Astrocyte (in vitro differentiated cells and primary cell): ENCODE data around the gene GDF2. TPM values are rescaled to one million over a fixed set of nuclear protein-coding genes. Genes with fewer than 3 reads are reported as not detected.

Experiments used
- DNase-seq: peaks from one replicate; pipeline ENCODE4 v3.0.0-alpha.2; 2010; ENCODE audit warnings: low read depth
- FAIRE-seq: peaks from 2 replicates; lab custom pipeline; 2011; peaks lifted over from hg19 to GRCh38; lab: Jason Lieb, UNC
- H2AFZ ChIP-seq: 2 replicates; pipeline ENCODE4 v1.6.0; 2012; ENCODE audit warnings: low read depth, low read length, inconsistent platforms
- H3K27ac ChIP-seq: 2 replicates; pipeline ENCODE4 v1.5.1; 2011; ENCODE audit warnings: low read depth, low read length, inconsistent platforms
- H3K27me3 ChIP-seq: 2 replicates; pipeline ENCODE4 v1.6.0; 2011; ENCODE audit warnings: low read length, inconsistent platforms; ENCODE audit not compliant: insufficient read depth
- H3K36me3 ChIP-seq: 2 replicates; pipeline ENCODE4 v1.5.1; 2011; ENCODE audit warnings: low read length, inconsistent platforms; ENCODE audit not compliant: insufficient read depth
- H3K4me1 ChIP-seq: 2 replicates; pipeline ENCODE4 v1.5.1; 2011; ENCODE audit warnings: low read length, inconsistent platforms; ENCODE audit not compliant: insufficient read depth
- H3K4me2 ChIP-seq: 2 replicates; pipeline ENCODE4 v1.6.0; 2012; ENCODE audit warnings: low read length, inconsistent platforms
- H3K4me3 ChIP-seq: 2 replicates; pipeline ENCODE4 v1.5.1; 2011; ENCODE audit warnings: low read depth, mild to moderate bottlenecking, low read length, inconsistent platforms; ENCODE audit not compliant: insufficient read depth
- H3K79me2 ChIP-seq: 2 replicates; pipeline ENCODE4 v1.6.0; 2012; ENCODE audit warnings: mild to moderate bottlenecking, low read length, inconsistent platforms; ENCODE audit not compliant: insufficient read depth
- H3K9ac ChIP-seq: 2 replicates; pipeline ENCODE4 v1.6.0; 2012; ENCODE audit warnings: mild to moderate bottlenecking, low read length, inconsistent platforms
- H3K9me3 ChIP-seq: 2 replicates; pipeline ENCODE4 v1.5.1; 2012; ENCODE audit warnings: low read depth, mild to moderate bottlenecking, low read length, inconsistent platforms; ENCODE audit not compliant: insufficient read depth
- H4K20me1 ChIP-seq: 2 replicates; pipeline ENCODE4 v1.6.0; 2012; ENCODE audit warnings: low read length, inconsistent platforms; ENCODE audit not compliant: insufficient read depth
- H3K27ac Mint-ChIP-seq: one replicate; pipeline ENCODE4 v1.8.0; 2021; ENCODE audit warnings: mild to moderate bottlenecking, mixed read lengths; ENCODE audit not compliant: unreplicated experiment
- H3K27me3 Mint-ChIP-seq: one replicate; pipeline ENCODE4 v1.8.0; 2021; ENCODE audit warnings: low read depth, mixed read lengths; ENCODE audit not compliant: unreplicated experiment
- H3K36me3 Mint-ChIP-seq: one replicate; pipeline ENCODE4 v1.8.0; 2021; ENCODE audit warnings: low read depth, mixed read lengths; ENCODE audit not compliant: unreplicated experiment
- H3K4me1 Mint-ChIP-seq: one replicate; pipeline ENCODE4 v1.8.0; 2021; ENCODE audit warnings: low read depth, mixed read lengths; ENCODE audit not compliant: unreplicated experiment
- H3K4me3 Mint-ChIP-seq: one replicate; pipeline ENCODE4 v1.8.0; 2021; ENCODE audit warnings: mild to moderate bottlenecking, moderate library complexity, mixed read lengths; ENCODE audit not compliant: unreplicated experiment
- H3K9me3 Mint-ChIP-seq: one replicate; pipeline ENCODE4 v1.8.0; 2021; ENCODE audit warnings: mild to moderate bottlenecking, mixed read lengths; ENCODE audit not compliant: unreplicated experiment
- CTCF ChIP-seq: IDR thresholded peaks from 2 replicates; pipeline ENCODE4 v1.5.1; 2011; ENCODE audit warnings: low read depth, mild to moderate bottlenecking, inconsistent platforms, low read length, moderate library complexity; ENCODE audit not compliant: insufficient read depth
- EZH2 ChIP-seq: IDR thresholded peaks from 2 replicates; pipeline ENCODE4 v1.6.1; 2012; ENCODE audit warnings: mild to moderate bottlenecking, low read length, inconsistent platforms; ENCODE audit not compliant: insufficient read depth
- total RNA-seq: library from RNA; stranded (reverse); gene quantifications from 2 replicates; pipeline ENCODE4 v1.2.1, GENCODE V29; 2021

Gene GDF2
- total RNA-seq, 1 donor from 2014 or later, result not detected

DNA sequence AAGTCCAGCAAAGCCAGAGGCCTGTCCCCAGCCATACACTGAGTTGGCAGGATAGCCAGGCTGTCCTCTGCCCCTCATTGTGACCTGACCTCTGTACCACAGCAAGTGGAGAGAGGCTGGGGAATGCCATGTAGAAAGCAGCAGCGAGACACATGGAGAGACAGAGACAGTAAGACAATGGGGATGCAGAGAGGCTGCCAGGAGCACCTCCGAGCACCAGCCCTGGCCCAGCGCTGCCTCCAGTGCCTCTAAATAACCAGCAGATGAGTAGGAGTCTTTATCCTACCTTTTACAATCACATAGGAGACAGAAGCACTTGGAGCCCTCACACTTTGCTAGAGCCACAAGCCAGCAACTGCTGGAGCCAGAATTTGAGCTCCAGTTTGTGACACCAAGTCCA is 8.1 kb downstream of the GDF2 start:
- no peak overlapping the region for H3K27ac ChIP-seq

DNA sequence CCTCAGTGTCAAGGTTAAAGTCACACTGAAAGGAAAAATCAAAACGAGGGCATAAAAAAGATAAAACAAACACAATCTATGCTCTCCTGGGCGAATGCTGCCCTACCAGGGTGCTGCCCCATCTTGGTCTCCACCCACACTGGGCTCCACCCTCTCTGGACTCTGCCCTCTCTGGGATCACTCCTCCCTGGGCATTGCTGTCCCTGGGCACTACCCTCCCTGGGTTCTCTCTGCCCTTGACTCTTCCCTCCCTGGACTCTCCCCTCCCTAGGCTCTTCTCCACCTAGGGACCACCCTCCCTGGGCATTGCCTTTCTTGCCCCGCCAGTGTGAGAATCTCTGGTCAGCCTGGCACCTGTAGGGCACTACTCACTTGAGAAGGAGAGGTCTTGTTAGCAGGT is 8.6 kb downstream of the GDF2 start:
- Histone ChIP-seq H3K4me3 (no peak overlapping the region), H3K27me3 (peaks cover 11% of the 10 kb centered on the region), H3K4me2 (no peak overlapping the region), H2AFZ (no peak overlapping the region), H3K27ac (no peak overlapping the region), H3K4me1 (no peaks in the 10 kb centered on the region), H3K36me3 (no peaks in the 10 kb centered on the region), H3K9me3 (no peaks in the 10 kb centered on the region), H3K9ac (no peak overlapping the region), H3K79me2 (no peaks in the 10 kb centered on the region), H4K20me1 (no peaks in the 10 kb centered on the region)
- Mint-ChIP-seq H3K36me3 (no peaks in the 10 kb centered on the region), H3K9me3 (no peaks in the 10 kb centered on the region), H3K27ac (no peak overlapping the region), H3K4me3 (no peak overlapping the region), H3K27me3 (peaks cover 37% of the 10 kb centered on the region), H3K4me1 (peaks cover 3% of the 10 kb centered on the region)
- no peak for DNase-seq
- TF ChIP-seq CTCF (no peak), EZH2 (no peak)
- FAIRE-seq, result no peak

More for the DNA sequence above, 8.1 kb downstream of the GDF2 start:
- FAIRE-seq (no peak), DNase-seq (no peak)
- no peaks in the 10 kb centered on the region for H3K4me1 ChIP-seq
- H3K27ac Mint-ChIP-seq, result no peak overlapping the region
- H3K79me2 ChIP-seq, result no peaks in the 10 kb centered on the region
- no peaks in the 10 kb centered on the region for H4K20me1 ChIP-seq
- peaks cover 9% of the 10 kb centered on the region for H3K27me3 ChIP-seq
- TF ChIP-seq CTCF (no peak), EZH2 (no peak)
- no peaks in the 10 kb centered on the region for H3K36me3 Mint-ChIP-seq
- H3K4me2 ChIP-seq, result no peak overlapping the region
- no peaks in the 10 kb centered on the region for H3K9me3 Mint-ChIP-seq
- no peak overlapping the region for H2AFZ ChIP-seq
- no peak overlapping the region for H3K4me3 ChIP-seq
- no peak overlapping the region for H3K4me3 Mint-ChIP-seq
- peaks cover 3% of the 10 kb centered on the region for H3K4me1 Mint-ChIP-seq
- H3K27me3 Mint-ChIP-seq, result peaks cover 37% of the 10 kb centered on the region
- H3K9me3 ChIP-seq, result no peaks in the 10 kb centered on the region
- H3K9ac ChIP-seq, result no peak overlapping the region
- no peaks in the 10 kb centered on the region for H3K36me3 ChIP-seq

- TF ChIP-seq CTCF (no peak), EZH2 (no peak)
- no peaks in the 10 kb centered on the region for H3K9me3 Mint-ChIP-seq
- Histone ChIP-seq H3K4me3 (no peak overlapping the region), H3K27me3 (peaks cover 11% of the 10 kb centered on the region), H3K4me2 (no peak overlapping the region), H3K79me2 (no peaks in the 10 kb centered on the region), H3K36me3 (no peaks in the 10 kb centered on the region), H3K4me1 (no peaks in the 10 kb centered on the region), H3K27ac (no peak overlapping the region), H3K9me3 (no peaks in the 10 kb centered on the region), H4K20me1 (no peaks in the 10 kb centered on the region), H3K9ac (no peak overlapping the region), H2AFZ (no peak overlapping the region)
- peaks cover 38% of the 10 kb centered on the region for H3K27me3 Mint-ChIP-seq
- no peak overlapping the region for H3K4me3 Mint-ChIP-seq
- no peak for FAIRE-seq
- H3K36me3 Mint-ChIP-seq, result no peaks in the 10 kb centered on the region
- no peak for DNase-seq
- no peak overlapping the region for H3K27ac Mint-ChIP-seq
- peaks cover 3% of the 10 kb centered on the region for H3K4me1 Mint-ChIP-seq
These were observed 9.2 kb downstream of the GDF2 start for GRCh38 chr10:47331491-47331890.
